Measurements from ENCODE around the gene SEMA3F. TPM values are rescaled to one million over a fixed set of nuclear protein-coding genes. Genes with fewer than 3 reads are reported as not detected.

The SEMA3F gene
- total and polyA plus RNA-seq, 2 of the 4 experiments (the other 2 are of a cell fraction) = 7.3 to 23.3 TPM

GRCh38 chr3:50229490-50229889 lies 74.4 kb downstream of the SEMA3F start:
- ATAC-seq (ENCODE audit: low read depth) = no peak
- Histone ChIP-seq H2AK5ac (ENCODE audit: low read depth, low read length) (no peak overlapping the region), H4K5ac (ENCODE audit: low read depth, low read length) (no peak overlapping the region), H2AFZ (replicated peaks; ENCODE audit: low read length, poor library complexity) (no peak overlapping the region), H4K91ac (ENCODE audit: insufficient read depth, low read depth, low read length) (no peak overlapping the region), H3K18ac (ENCODE audit: low read depth, low read length) (no peak overlapping the region), H3K27me3 (ENCODE audit: control insufficient read depth, insufficient read depth, low read length) (no peaks in the 10 kb centered on the region), H2BK120ac (ENCODE audit: low read depth, low read length) (no peak overlapping the region), H3K36me3 (ENCODE audit: control insufficient read depth, insufficient read depth, low read length) (no peaks in the 10 kb centered on the region), H3K56ac (ENCODE audit: extremely low read depth, insufficient read depth, low read length) (no peak overlapping the region), H2BK15ac (ENCODE audit: low read depth, low read length) (no peak overlapping the region), H3K4me2 (ENCODE audit: low read depth, low read length) (no peak overlapping the region), H3K9ac (ENCODE audit: low read depth, low read length) (no peak overlapping the region), H2AK9ac (replicated peaks; ENCODE audit: low read depth, low read length, poor library complexity) (peak overlapping the region; percentile 76), H4K8ac (ENCODE audit: low read depth in 2 of 2, low read length in 2 of 2) (no peak overlapping the region), H3K14ac (replicated peaks; ENCODE audit: low read depth, low read length) (no peak overlapping the region), H3K9me1 (ENCODE audit: insufficient read depth, low read length) (peaks cover 9% of the 10 kb centered on the region; the same call in 1 of the 2 replicates), H3K79me1 (ENCODE audit: low read depth in 1 of 2, low read length in 2 of 2) (peaks cover 0 to 12% of the 10 kb centered on the region in 2 experiments; a peak in 2 of 4 replicates), H4K20me1 (ENCODE audit: insufficient read depth, low read length) (no peaks in the 10 kb centered on the region), H2BK20ac (ENCODE audit: low read depth, low read length) (no peak overlapping the region), H3K23ac (ENCODE audit: low read depth, low read length) (no peak overlapping the region), H3K4me3 (ENCODE audit: insufficient read depth, low read depth, low read length) (no peak overlapping the region), H3K27ac (ENCODE audit: insufficient read depth, low read length) (no peak overlapping the region), H3K4me1 (ENCODE audit: control insufficient read depth, insufficient read depth, low read length) (peaks cover 7% of the 10 kb centered on the region), H3K9me3 (ENCODE audit: control insufficient read depth, insufficient read depth, low read length) (no peaks in the 10 kb centered on the region), H2BK5ac (ENCODE audit: low read depth, low read length, poor library complexity, severe bottlenecking) (no peak overlapping the region), H3K4ac (ENCODE audit: low read depth, low read length) (no peak overlapping the region)
- no peak for DNase-seq
- intact Hi-C loops (cut with micrococcal nuclease) (loop anchor here (5.0 kb wide), 1 partner anchor 313 kb away; no protein-coding TSS in a partner anchor), in situ Hi-C loops (cut with MboI; ENCODE audit: low sequenced_read_pairs) (loop anchor here (5.0 kb wide), 2 partner anchors 37 to 43 kb away; partner anchors contain the start of gene GNAT1), dilution Hi-C loops (cut with HindIII; ENCODE audit: low sequenced_read_pairs, unreplicated experiment) (no loop called here)
- CTCF ChIA-PET = interaction anchor here (1.6 kb wide), 1 partner anchor 17 kb away, joined by 6 read pairs; no protein-coding TSS in a partner anchor
- TF ChIP-seq RCOR1 (IDR thresholded peaks at IDR 0.05; ENCODE audit: insufficient replicate concordance, low read length) (no peak), CTCF (conservative IDR thresholded peaks at IDR 0.05; ENCODE audit: low read depth, low read length) (no peak)
- WGBS, 2 experiments (ENCODE audit: extremely low coverage in 2 of 2, insufficient read length in 1 of 2) = 86% methylated on average over 1 of the region's 3 CpGs; no CpG with 5 or more reads in 1 of the 2 experiments
- POLR2A ChIA-PET (ENCODE audit: unreplicated experiment) = no interaction called here
- no TSS peak for BruUV-seq (replicated peaks)
